Measurements from ENCODE around the gene ANKS3.

ANKS3 gene

DNA sequence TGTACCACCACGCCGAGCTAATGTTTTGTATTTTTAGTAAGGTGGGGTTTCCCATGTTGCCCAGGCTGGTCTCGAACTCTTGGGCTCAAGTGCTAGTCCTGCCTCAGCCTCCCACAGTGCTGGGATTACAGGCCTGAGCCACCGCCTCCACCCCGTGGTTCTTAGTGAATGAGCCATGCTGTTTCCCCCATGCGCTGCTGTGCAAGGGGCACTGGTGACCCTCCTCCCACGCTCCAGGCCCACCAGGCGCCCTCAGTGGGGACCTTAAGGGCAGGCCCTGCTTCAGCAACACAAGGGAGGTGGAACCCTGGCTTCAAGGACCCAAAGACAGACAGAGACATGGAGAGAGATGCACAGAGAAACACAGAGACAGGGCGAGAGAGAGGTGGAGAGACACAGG, 56.1 kb downstream of the ANKS3 start:
- ChIA-PET POLR2A (interaction anchor here (1.1 kb wide), 1 partner anchor 17 kb away, joined by 3 read pairs; no protein-coding TSS in a partner anchor), CTCF (no interaction called here)
- DNase-seq (ENCODE audit: extremely low spot score): no peak
- TF ChIP-seq CTBP1 (IDR thresholded peaks at IDR 0.05; ENCODE audit: borderline replicate concordance) (no peak), FOXK2 (IDR thresholded peaks at IDR 0.05) (no peak), HDGF (IDR thresholded peaks at IDR 0.05; ENCODE audit: borderline replicate concordance) (no peak), BHLHE40 (IDR thresholded peaks at IDR 0.05; ENCODE audit: borderline replicate concordance) (no peak), ZNF384 (IDR thresholded peaks at IDR 0.05) (no peak)

DNA sequence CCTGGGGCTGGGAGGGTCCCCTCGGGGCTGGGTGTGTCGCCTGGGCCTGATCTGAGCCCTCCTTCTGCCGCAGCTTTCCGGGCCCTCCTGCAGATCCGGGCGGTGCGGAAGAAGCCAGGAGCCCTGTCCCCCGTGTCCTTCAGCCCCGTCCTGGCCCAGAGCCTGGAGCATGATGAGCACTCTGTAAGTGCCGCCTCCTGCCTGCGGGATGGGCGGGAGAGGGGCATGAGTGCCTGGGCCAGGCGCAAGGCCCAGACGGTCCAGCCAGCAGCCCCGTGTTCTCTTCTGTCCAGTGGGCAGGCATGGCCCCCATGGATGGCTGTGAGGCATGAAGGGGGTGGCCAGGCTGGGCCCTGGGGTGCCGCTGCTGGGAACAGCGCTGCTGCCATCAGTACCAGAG, 56.7 kb downstream of the ANKS3 start:
- TF ChIP-seq SUZ12 (IDR thresholded peaks at IDR 0.05) (no peak), FOXK2 (IDR thresholded peaks at IDR 0.05) (no peak), SP1 (IDR thresholded peaks at IDR 0.05) (no peak)
- POLR2A ChIA-PET: interaction anchor here (1.1 kb wide), 1 partner anchor 18 kb away, joined by 3 read pairs; no protein-coding TSS in a partner anchor
- DNase-seq (ENCODE audit: extremely low spot score): no peak

DNA sequence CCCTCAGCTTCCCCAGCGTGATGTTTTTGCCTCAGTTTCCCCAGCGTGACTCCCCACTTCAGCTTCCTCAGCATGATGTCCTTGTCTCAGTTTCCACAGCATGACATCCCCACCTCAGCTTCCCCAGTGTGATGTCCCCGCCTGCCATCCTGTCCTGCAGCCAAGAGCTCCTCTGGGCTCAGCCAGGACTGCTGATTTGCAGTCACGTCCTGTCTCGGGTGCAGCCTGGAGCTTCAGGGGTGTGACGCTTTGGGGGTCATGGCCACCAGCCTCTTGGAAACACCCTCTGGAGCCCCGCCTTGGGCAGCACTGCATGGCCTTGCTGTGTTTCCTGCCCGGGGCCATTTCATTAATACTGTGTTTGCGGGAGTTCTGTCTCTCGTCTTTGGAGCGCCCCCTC, 57.2 kb downstream of the ANKS3 start:
- ChIA-PET POLR2A (interaction anchor here (1.1 kb wide), 1 partner anchor 19 kb away, joined by 3 read pairs; no protein-coding TSS in a partner anchor), CTCF (no interaction called here)
- DNase-seq (ENCODE audit: extremely low spot score): no peak
- TF ChIP-seq FOXK2 (IDR thresholded peaks at IDR 0.05) (no peak), NFRKB (IDR thresholded peaks at IDR 0.05) (no peak), LEF1 (IDR thresholded peaks at IDR 0.05; ENCODE audit: borderline replicate concordance) (no peak), ARNT (IDR thresholded peaks at IDR 0.05) (no peak), HDGF (IDR thresholded peaks at IDR 0.05; ENCODE audit: borderline replicate concordance) (no peak), BHLHE40 (IDR thresholded peaks at IDR 0.05; ENCODE audit: borderline replicate concordance) (no peak), ELF4 (IDR thresholded peaks at IDR 0.05) (no peak), L3MBTL2 (conservative IDR thresholded peaks at IDR 0.05) (no peak), SP1 (IDR thresholded peaks at IDR 0.05) (no peak)

More for the DNA sequence above, 56.7 kb downstream of the ANKS3 start:
- CTCF ChIA-PET: no interaction called here

DNA sequence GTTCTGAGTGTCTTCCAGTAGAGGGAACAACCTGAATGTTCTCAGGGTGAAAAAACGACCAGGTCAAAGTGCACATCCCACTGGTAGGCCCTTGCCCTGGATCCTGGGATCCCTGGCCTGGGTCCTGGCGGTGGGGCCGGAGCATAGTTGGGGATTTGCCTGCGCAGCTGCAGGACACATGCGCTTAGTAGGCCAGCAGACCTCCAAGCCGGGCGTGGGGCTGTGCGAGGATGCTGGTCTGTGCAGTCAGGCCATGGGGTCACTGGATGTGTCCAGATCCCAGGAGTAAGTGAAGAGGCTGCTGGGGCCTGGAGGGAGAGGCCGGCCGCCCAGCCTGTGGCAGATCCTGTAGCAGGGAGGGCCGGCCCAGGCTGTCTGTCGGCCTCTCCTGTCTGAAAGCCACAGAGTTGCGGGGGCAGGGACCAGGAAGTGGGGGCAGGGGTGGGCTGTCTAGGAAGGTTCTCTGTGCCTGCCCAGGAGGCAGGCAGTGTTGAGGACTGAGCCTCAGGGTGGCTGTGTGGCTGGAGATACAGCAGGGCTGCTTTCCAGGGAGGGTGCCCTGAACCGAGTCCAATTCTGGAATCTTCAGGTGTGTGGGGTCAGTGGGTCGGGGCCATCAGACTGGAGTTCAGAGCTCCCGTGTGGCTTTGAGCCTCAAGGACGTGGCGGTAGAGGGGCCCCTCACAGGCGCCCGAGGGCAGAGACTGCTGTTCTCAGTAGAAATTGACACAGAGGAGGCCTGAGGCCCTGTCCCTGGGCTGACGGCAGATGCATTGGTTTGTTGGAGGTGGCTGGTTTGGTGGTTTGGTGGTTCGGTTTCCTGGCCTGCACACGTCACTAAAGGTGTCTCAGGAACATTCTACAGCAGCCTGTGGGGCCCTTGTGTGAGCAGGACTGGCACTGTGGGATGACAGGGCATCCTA, 57.9 kb downstream of the ANKS3 start:
- TF ChIP-seq FOXM1 (IDR thresholded peaks at IDR 0.05; ENCODE audit: borderline replicate concordance) (no peak), SP1 (IDR thresholded peaks at IDR 0.05) (no peak), HDGF (IDR thresholded peaks at IDR 0.05; ENCODE audit: borderline replicate concordance) (no peak), SUZ12 (IDR thresholded peaks at IDR 0.05) (no peak), NFRKB (IDR thresholded peaks at IDR 0.05) (no peak), ZNF384 (IDR thresholded peaks at IDR 0.05) (no peak), BHLHE40 (IDR thresholded peaks at IDR 0.05; ENCODE audit: borderline replicate concordance) (no peak)
- TF ChIP-seq, protein P1, sequence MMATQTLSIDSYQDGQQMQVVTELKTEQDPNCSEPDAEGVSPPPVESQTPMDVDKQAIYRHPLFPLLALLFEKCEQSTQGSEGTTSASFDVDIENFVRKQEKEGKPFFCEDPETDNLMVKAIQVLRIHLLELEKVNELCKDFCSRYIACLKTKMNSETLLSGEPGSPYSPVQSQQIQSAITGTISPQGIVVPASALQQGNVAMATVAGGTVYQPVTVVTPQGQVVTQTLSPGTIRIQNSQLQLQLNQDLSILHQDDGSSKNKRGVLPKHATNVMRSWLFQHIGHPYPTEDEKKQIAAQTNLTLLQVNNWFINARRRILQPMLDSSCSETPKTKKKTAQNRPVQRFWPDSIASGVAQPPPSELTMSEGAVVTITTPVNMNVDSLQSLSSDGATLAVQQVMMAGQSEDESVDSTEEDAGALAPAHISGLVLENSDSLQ (IDR thresholded peaks at IDR 0.05): no peak
- CTCF ChIA-PET: no interaction called here
- POLR2A ChIA-PET: no interaction called here
- no peak for DNase-seq (ENCODE audit: extremely low spot score)

DNA sequence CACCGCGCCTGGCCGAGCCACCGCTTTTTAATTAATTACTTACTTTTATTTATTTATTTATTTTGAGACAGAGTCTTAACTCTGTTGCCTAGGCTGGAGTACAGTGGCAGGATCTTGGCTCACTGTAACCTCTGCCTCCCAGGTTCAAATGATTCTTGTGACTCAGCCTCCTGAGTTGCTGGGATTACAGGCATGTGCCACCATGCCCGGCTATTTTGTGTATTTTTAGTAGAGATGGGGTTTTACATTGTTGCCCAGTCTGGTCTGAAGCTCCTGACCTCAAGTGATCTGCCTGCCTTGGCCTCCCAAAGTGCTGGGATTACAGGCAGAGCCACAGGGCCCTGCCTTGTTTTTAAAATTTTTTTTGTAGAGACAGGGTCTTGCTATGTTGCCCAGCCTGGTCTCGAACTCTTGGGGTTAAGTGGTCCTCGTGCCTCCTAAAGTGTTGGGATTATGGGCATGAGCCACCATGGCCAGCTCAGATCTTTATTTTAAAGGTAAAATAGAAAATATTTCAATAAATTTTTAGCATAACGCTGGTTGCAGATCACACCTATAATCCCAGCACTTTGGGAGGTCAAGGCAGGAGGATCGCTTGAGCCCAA, 59.0 kb downstream of the ANKS3 start:
- DNase-seq (ENCODE audit: extremely low spot score): no peak
- ChIA-PET CTCF (no interaction called here), POLR2A (no interaction called here)
- TF ChIP-seq BHLHE40 (IDR thresholded peaks at IDR 0.05; ENCODE audit: borderline replicate concordance): no peak
- no peak for TF ChIP-seq SP1 (IDR thresholded peaks at IDR 0.05)
- no peak for TF ChIP-seq ZNF384 (IDR thresholded peaks at IDR 0.05)
- TF ChIP-seq LEF1 (IDR thresholded peaks at IDR 0.05; ENCODE audit: borderline replicate concordance): no peak
- TF ChIP-seq NFRKB (IDR thresholded peaks at IDR 0.05): no peak
- TF ChIP-seq, protein P1 (IDR thresholded peaks at IDR 0.05): no peak
- no peak for TF ChIP-seq HDGF (IDR thresholded peaks at IDR 0.05; ENCODE audit: borderline replicate concordance)
- no peak for TF ChIP-seq CTBP1 (IDR thresholded peaks at IDR 0.05; ENCODE audit: borderline replicate concordance)
- no peak for TF ChIP-seq FOXM1 (IDR thresholded peaks at IDR 0.05; ENCODE audit: borderline replicate concordance)
- no peak for TF ChIP-seq FOXK2 (IDR thresholded peaks at IDR 0.05)

DNA sequence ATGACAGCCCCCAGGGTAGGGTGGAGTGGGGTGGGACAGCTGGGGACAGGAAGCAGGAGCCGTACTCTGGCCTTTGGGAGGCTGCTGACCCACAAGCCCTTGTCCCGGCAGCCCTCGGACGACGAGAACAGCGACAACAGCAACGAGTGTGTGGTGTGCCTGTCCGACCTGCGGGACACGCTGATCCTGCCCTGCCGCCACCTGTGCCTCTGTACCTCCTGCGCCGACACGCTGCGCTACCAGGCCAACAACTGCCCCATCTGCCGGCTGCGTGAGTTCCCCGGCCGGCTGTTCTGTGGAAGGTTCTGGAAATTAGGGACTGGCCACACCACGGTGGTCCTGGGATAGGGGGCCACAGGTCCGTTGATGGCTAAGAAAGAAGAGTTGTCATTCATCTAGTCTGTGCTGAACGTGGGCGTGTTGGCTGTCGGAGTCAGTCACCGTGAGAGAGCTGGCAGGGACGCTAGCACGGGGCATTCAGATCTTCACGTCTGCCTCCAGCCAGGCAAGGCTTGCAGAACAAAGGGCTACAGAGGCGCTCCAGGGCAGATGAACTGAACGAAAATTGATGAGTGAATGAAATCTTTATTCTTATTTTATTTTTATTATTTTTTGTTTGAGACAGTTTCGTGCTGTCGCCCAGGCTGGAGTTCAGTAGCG, 60.6 kb downstream of the ANKS3 start:
- no peak for TF ChIP-seq CTBP1 (IDR thresholded peaks at IDR 0.05; ENCODE audit: borderline replicate concordance)
- no peak for TF ChIP-seq ELF4 (IDR thresholded peaks at IDR 0.05)
- TF ChIP-seq ZNF384 (IDR thresholded peaks at IDR 0.05): no peak
- no peak for TF ChIP-seq L3MBTL2 (conservative IDR thresholded peaks at IDR 0.05)
- TF ChIP-seq LEF1 (IDR thresholded peaks at IDR 0.05; ENCODE audit: borderline replicate concordance): no peak
- TF ChIP-seq TARDBP (IDR thresholded peaks at IDR 0.05): no peak
- no peak for TF ChIP-seq HDGF (IDR thresholded peaks at IDR 0.05; ENCODE audit: borderline replicate concordance)
- TF ChIP-seq, protein P1 (IDR thresholded peaks at IDR 0.05): no peak
- TF ChIP-seq NFRKB (IDR thresholded peaks at IDR 0.05): no peak
- no peak for TF ChIP-seq BHLHE40 (IDR thresholded peaks at IDR 0.05; ENCODE audit: borderline replicate concordance)
- TF ChIP-seq ARNT (IDR thresholded peaks at IDR 0.05): no peak
- no peak for TF ChIP-seq SP1 (IDR thresholded peaks at IDR 0.05)
- TF ChIP-seq FOXA1 (IDR thresholded peaks at IDR 0.05): no peak
- TF ChIP-seq SUZ12 (IDR thresholded peaks at IDR 0.05): no peak
- DNase-seq (ENCODE audit: extremely low spot score): no peak
- CTCF ChIA-PET: no interaction called here
- POLR2A ChIA-PET: no interaction called here

All from HEK293T (cell line).